ENCODE results near the gene GULP1.
A peak's percentile ranks its signal among the peaks of the same experiment; 100 is the strongest.
"Not testable (repeated sequence)": the region's sequence is repeated elsewhere in the genome, so short reads cannot be mapped to it uniquely, and the experiment has no call there.

The GULP1 gene

DNA sequence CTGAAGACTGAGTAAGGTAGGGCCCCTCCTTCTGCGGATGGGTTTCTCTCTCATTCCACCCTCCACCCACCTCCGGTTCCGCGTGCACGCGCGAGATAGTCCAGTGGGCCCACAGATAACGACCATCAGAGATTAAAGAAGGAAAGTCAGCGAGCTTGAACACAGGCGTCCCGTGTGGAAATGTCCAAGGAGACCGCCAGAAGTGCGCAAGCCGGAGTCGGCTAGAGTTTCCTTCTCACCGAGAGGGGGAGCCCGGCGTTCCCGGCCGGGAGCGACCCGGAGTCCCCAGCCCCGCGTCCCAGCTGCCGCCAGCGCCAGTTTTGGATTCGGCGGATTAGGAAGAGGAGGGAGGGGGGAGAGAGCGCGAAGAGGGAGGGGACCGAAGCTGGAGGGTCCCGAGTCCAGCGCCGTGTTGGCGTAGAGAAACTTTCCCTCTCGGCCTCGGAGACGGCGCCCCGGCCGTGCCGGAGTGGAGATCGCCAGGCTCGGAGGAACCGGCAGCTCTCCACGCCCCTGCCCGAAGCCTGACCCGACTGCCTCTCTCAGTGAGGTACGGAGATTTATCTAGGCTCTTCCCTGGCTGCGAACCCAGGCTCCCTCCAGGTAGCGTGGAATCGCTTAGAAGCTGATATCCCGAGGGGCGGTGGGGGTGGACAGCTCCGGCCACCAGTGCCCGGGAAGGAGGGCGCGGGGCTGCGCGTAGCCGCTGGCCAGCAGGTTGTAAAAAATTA lies at the start of gene GULP1:
GULP1 (plus strand) TSS at position 258 of the 731 bp plus-strand sequence. CDS start 185,829 bp downstream, outside the sequence.
- peak; percentile 62 for DNase-seq

DNA sequence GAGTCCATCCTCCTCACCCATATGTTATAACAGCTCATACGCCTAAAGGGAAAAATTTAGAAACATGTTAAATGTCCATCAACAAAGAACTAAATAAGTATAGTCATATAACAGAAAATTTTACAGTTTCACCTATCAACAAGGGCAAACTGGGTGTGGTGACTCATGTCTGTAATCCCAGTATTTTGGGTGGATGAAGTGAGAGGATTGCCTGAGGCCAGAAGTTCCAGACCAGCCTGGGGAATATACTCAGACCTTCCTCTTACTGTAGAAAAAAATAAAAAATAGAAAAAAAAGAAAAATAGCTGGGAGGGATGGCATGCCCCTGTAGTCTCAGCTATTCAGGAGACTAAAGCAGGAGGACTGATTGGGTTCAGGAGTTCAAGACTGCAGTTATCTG lies 48.3 kb upstream of the GULP1 start:
- no peak for DNase-seq

- DNase-seq, result no peak
Observed at GRCh38 chr2:188244383-188244782, 47.3 kb upstream of the GULP1 start.

- no peak for DNase-seq
Observed at GRCh38 chr2:188245230-188245629, 46.4 kb upstream of the GULP1 start.

DNA sequence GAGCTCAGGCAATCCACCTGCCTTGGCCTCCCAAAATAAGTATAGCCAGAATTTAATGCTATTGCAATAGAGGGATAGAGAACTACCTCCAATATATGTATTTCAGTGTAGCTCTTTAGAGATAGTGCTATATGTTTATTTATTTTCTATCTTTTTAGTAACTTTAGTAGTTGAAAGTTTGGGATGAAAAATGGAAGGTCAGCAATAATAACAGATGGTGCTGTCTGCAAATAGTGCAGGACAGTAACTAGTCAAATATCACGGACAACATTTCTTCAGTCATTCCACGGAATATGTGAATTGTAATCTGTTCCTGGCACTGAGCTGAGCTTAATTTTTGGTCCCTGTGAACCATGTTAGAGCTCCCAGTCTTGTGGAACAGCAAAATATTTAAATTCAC lies 43.2 kb upstream of the GULP1 start:
- DNase-seq, result no peak

GRCh38 chr2:188251034-188251433 lies 40.6 kb upstream of the GULP1 start:
- DNase-seq, result no peak

DNA sequence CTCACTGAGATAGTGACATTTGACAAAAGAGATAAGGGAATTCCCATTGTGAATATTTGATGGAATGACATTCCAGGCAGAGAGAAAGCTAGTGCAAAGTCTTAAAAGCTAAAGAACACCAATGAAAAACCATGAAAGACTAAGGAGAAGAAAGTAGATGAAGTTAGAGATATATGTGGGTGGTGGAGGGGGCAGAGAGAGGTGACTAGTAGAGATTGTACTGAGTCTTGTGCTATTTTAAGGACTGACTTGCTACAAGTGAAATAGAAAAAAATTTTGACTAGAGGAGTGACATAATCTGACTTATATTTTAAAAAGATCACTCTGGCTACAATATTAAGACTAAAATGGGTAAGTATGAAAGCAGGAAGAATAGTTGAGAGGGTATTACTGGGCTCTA lies 35.3 kb upstream of the GULP1 start:
- no peak for DNase-seq

GRCh38 chr2:188265315-188265714 lies 26.4 kb upstream of the GULP1 start:
- no peak for DNase-seq

GRCh38 chr2:188267776-188268175 lies 23.9 kb upstream of the GULP1 start:
- DNase-seq, result no peak

DNA sequence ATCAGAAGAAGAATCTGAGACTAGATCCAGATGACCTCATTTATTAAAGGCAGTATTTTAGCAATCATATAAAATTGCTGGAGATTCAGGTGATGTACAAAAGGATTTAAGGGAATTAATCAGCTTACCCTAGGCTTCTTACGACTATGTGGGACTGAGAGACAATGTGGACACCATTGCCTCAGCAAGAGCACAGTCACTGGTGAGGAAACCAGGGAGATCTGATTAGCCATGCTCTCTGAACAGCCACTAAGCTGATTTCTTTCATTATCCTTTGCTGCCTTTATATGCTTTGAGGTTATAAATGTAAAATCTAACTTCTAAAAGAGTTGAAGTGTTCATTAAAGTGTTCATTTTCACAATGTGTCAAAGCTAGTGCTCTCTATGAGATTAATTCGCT lies 22.7 kb upstream of the GULP1 start:
- no peak for DNase-seq

DNA sequence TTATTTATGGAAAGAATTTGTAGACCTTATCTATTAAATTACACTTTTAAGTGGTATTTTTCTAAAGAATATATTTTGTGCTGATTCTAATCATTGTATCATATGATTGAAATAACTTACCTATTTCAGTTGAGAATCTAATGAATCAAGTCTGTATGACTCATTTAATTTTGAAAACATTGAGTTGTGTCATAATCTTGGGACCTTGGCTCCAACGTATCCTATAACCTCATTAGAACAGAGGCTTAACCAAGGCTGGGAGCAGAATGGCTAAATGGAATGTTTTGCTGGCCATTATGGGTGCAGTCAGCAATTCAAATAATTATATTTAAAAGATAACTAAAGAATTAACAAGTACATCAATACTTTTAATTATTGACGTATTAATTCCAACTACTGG lies 19.6 kb upstream of the GULP1 start:
- DNase-seq, result no peak

- no peak for DNase-seq
Observed at GRCh38 chr2:188274274-188274673, 17.4 kb upstream of the GULP1 start.

DNA sequence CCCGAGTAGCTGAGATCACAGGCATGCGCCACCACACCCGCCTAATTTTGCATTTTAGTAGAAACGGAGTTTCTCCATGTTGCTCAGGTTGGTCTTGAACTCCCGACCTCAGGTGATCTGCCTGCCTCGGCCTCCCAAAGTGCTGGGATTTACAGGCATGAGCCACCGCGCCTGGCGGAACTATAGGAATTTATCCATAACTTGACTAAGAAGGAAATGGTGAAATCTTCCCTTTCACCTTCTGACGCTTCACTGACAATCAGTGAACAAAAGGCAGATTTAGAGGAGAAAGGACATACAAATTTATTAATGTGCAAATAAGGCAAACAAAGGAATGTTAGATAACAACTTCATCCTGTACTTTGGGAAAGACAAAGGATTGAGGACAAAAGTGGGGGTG lies 15.4 kb upstream of the GULP1 start:
- DNase-seq, result no peak

DNA sequence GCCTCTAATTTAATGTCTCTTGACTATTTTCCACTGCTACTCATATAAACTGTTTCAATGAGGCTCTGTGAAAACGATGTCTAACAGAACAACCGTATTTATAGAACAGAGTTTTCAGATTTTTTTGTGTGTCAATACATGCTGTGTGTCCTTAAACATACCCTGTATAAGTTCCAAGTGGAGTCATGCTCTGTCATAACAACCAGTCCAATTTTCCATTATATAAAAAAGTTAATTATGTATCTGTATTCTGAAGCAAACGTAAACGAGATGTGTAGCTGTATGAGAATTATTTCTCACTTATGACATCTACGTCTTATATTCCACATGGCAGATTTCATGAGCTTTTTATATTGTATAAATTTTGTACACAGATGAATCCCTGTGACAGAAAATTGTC lies 13.9 kb upstream of the GULP1 start:
- DNase-seq, result no peak

GRCh38 chr2:188278388-188279092 lies 13.1 kb upstream of the GULP1 start:
- no peak for DNase-seq

DNA sequence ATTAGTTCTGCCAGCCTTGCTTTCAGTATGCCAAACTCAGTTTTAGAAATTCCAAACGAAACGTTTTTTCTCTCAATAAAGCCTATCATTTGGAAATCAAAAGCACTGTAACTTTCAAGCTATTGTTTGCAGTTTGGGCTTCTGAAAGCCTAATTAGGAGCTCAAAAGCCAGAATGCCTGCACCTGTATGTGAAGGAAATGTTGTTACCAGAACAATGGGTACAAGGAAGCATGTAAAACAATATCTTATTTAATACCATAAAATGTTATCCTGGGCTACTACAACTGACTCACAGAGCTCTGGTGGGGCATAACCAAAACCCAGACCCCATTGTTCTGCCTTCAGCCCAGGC lies 12.6 kb upstream of the GULP1 start:
- no peak for DNase-seq

DNA sequence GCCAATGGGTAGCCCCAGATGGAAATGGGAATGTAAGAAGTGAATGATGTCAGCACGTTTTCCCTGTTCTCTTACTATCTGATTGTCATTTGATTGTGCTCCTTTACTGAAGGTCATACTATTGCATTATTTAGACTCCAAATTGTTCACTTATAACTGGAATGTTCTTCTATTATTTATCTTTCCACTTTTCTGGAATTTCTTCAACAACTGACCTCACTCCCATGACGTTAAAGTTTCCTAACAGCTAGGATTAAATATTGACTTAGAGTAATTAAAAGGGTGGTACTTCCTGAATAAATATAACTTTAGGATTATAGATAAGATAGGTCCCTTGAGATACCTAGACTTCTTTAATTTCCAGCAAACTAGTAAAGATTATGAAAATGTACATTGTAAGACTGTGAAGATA lies 10.9 kb upstream of the GULP1 start:
- no peak for DNase-seq

- no peak for DNase-seq
Observed at GRCh38 chr2:188282907-188283306, 8.8 kb upstream of the GULP1 start.

DNA sequence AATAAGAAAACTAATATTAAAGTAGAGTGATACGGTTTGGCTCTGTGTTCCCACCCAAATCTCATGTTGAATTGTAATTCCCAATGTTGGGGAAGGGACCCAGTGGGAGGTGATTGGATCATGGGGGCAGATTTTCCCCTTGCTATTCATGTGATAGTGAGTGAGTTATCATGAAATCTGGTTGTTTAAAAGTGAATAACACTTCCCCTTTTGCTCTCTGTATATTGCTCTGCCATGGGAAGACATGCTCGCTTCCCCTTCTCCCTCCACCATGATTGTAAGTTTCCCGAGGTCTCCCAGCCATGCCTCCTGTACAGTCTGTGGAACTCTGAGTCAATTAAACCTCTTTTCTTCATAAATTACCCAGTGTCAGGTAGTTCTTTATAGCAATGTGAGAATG lies 7.4 kb upstream of the GULP1 start:
- DNase-seq, result not testable (repeated sequence)

DNA sequence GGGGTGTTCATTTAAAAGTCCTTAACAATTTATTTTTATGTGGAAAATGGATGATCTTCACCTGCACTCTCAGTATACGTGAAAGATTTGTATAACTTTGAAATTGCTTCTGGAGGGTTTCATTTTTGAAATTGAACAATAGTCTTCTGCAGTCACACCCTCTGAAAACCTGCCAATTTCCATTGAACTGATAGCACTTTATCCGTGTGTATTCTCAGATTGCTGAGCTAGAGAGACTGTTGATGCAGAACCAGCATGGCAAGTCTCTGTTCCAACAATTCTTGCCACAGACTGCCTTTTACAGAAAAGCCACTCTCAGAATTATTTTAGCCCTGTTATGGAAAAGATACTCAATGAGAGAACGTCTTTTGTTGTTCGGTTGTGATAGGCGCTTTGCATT lies 6.6 kb upstream of the GULP1 start:
- no peak for DNase-seq

GRCh38 chr2:188285774-188286173 lies 5.9 kb upstream of the GULP1 start:
- no peak for DNase-seq

- DNase-seq, result no peak
Observed at GRCh38 chr2:188291142-188291616, 495 bp upstream of the GULP1 start.

GRCh38 chr2:188292348-188293239 lies 920 bp downstream of the GULP1 start:
- DNase-seq, result peak; percentile 66

Data from amniotic stem cell (primary cell).